ACC112 (cell line): ENCODE results near the gene CCT3.
"Not testable (repeated sequence)": the region's sequence is repeated elsewhere in the genome, so short reads cannot be mapped to it uniquely, and the experiment has no call there.

Experiments
- H2AFZ ChIP-seq: fragments of 200-600 bp; sonication (generic); one replicate; pipeline ENCODE4 v1.6.0; 2017; ENCODE audit warnings: antibody characterized with exemption, low read length; ENCODE audit not compliant: unreplicated experiment
- H3K27ac ChIP-seq: fragments of 200-600 bp; sonication (generic); 2 replicates; pipeline ENCODE4 v1.5.1; 2014; ENCODE audit warnings: low read depth, mild to moderate bottlenecking, antibody characterized with exemption, low read length, moderate library complexity
- H3K27me3 ChIP-seq: fragments of 200-600 bp; sonication (generic); 2 replicates; pipeline ENCODE4 v1.6.1; 2014; ENCODE audit warnings: mild to moderate bottlenecking, antibody characterized with exemption, low read length, moderate library complexity, mixed read lengths; ENCODE audit not compliant: insufficient read depth
- H3K36me3 ChIP-seq: fragments of 200-600 bp; sonication (generic); 2 replicates; pipeline ENCODE4 v1.6.1; 2016; ENCODE audit warnings: mild to moderate bottlenecking, antibody characterized with exemption, low read length, moderate library complexity, mixed read lengths; ENCODE audit not compliant: insufficient read depth
- H3K4me1 ChIP-seq: fragments of 200-600 bp; sonication (generic); one replicate; pipeline ENCODE4 v1.6.1; 2016; ENCODE audit warnings: low read length, mixed read lengths; ENCODE audit not compliant: insufficient read depth, unreplicated experiment, control insufficient read depth
- H3K4me3 ChIP-seq: fragments of 200-600 bp; sonication (generic); 2 replicates; pipeline ENCODE4 v1.5.1; 2014; ENCODE audit warnings: mild to moderate bottlenecking, low read depth, low read length
- H3K79me2 ChIP-seq: fragments of 200-600 bp; sonication (generic); one replicate; pipeline ENCODE4 v1.6.0; 2016; ENCODE audit warnings: low read length; ENCODE audit not compliant: control insufficient read depth, unreplicated experiment, insufficient read depth

The CCT3 gene

GRCh38 chr1:156379420-156380165, 41.5 kb upstream of the CCT3 start:
- Histone ChIP-seq H3K4me1 (no peaks in the 10 kb centered on the region), H2AFZ (no peak overlapping the region), H3K27ac (no peak overlapping the region), H3K4me3 (no peak overlapping the region), H3K36me3 (no peaks in the 10 kb centered on the region), H3K79me2 (no peaks in the 10 kb centered on the region), H3K27me3 (no peaks in the 10 kb centered on the region)

GRCh38 chr1:156378557-156378956, 40.5 kb upstream of the CCT3 start:
- H2AFZ ChIP-seq: no peak overlapping the region
- H3K36me3 ChIP-seq: no peaks in the 10 kb centered on the region
- H3K79me2 ChIP-seq: no peaks in the 10 kb centered on the region
- H3K27ac ChIP-seq: no peak overlapping the region
- no peaks in the 10 kb centered on the region for H3K4me1 ChIP-seq
- no peaks in the 10 kb centered on the region for H3K27me3 ChIP-seq
- no peak overlapping the region for H3K4me3 ChIP-seq

DNA sequence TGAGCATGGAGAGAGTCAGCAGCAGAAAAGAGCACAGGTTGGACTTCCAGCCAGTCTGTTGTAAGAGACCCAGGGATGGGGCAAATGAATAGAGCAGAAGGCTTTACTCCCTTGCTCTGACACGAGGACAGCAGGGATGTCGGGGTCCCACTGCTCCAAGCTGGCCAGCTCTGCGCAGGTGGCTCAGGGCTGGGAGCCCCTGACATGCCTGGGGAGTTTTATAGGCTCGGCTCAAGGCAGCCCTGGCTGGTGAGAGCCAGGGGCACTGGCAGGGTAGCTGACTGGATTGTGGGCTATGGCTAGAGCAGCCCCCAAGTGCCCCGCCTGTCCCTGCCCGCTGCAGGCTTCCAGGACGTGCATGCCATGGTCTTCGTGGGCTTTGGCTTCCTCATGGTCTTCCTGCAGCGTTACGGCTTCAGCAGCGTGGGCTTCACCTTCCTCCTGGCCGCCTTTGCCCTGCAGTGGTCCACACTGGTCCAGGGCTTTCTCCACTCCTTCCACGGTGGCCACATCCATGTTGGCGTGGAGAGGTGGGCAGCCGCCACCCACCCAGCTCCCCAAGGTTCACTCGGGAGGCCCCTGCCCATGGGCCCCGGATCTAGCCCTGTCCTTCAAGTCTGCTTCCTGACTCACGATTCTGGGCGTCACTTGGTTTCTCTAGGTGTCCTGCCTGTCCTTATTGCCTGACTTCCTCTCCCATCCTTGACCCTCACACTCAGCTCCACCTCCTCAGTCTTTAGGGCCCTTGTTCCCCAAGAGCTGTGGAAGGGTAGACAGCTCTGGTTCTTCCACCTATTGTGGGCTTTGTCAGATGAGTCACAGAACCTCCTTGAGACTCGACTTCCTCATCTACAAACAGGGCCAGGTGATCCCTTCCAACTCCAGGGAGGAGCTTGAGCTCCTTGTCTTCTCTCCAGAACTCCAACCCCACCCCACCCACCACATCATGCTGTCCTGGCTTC, 39.1 kb upstream of the CCT3 start:
- no peaks in the 10 kb centered on the region for H3K79me2 ChIP-seq
- H3K27ac ChIP-seq: no peak overlapping the region
- H3K27me3 ChIP-seq: no peaks in the 10 kb centered on the region
- no peak overlapping the region for H3K4me3 ChIP-seq
- no peaks in the 10 kb centered on the region for H3K36me3 ChIP-seq
- H2AFZ ChIP-seq: no peak overlapping the region
- peaks cover 4% of the 10 kb centered on the region for H3K4me1 ChIP-seq

GRCh38 chr1:156376146-156376545, 38.1 kb upstream of the CCT3 start:
- Histone ChIP-seq H3K27me3 (no peaks in the 10 kb centered on the region), H3K79me2 (no peaks in the 10 kb centered on the region), H3K4me1 (peaks cover 14% of the 10 kb centered on the region), H2AFZ (no peak overlapping the region), H3K36me3 (no peaks in the 10 kb centered on the region), H3K4me3 (no peak overlapping the region), H3K27ac (no peak overlapping the region)

GRCh38 chr1:156373546-156373945, 35.5 kb upstream of the CCT3 start:
- H3K4me1 ChIP-seq: peaks cover 14% of the 10 kb centered on the region
- H3K27me3 ChIP-seq: peaks cover 7% of the 10 kb centered on the region; the same call in 1 of the 2 replicates
- no peak overlapping the region for H2AFZ ChIP-seq
- no peak overlapping the region for H3K4me3 ChIP-seq
- H3K79me2 ChIP-seq: no peaks in the 10 kb centered on the region
- no peaks in the 10 kb centered on the region for H3K36me3 ChIP-seq
- H3K27ac ChIP-seq: no peak overlapping the region

DNA sequence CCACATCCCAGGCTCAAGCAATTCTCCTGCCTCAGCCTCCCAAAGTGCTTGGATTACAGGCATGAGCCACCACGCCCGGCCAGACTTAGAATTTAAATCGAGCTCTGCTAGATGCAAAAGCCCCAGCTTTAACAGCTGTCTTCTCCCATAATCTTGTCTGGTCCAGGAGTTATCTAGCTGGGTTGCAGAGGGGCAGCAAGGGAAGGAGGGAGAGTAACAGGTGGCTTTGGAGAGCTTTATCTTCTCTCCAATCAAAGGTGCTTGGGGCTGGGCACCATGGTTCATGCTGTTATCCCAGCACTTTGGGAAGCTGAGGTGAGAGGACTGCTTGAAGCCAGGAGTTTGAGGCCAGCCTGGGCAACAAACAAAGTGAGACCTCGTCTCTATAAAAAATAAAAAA, 34.8 kb upstream of the CCT3 start:
- Histone ChIP-seq H3K4me1 (peaks cover 14% of the 10 kb centered on the region), H3K4me3 (no peak overlapping the region), H3K79me2 (no peaks in the 10 kb centered on the region), H2AFZ (no peak overlapping the region), H3K36me3 (no peaks in the 10 kb centered on the region), H3K27ac (no peak overlapping the region), H3K27me3 (peaks cover 7% of the 10 kb centered on the region; the same call in 1 of the 2 replicates)

- Histone ChIP-seq H2AFZ (no peak overlapping the region), H3K4me1 (peaks cover 14% of the 10 kb centered on the region), H3K79me2 (no peaks in the 10 kb centered on the region), H3K27me3 (peaks cover 7% of the 10 kb centered on the region; the same call in 1 of the 2 replicates), H3K36me3 (no peaks in the 10 kb centered on the region), H3K27ac (no peak overlapping the region), H3K4me3 (no peak overlapping the region)
Observed at GRCh38 chr1:156372265-156372586, 34.1 kb upstream of the CCT3 start.

DNA sequence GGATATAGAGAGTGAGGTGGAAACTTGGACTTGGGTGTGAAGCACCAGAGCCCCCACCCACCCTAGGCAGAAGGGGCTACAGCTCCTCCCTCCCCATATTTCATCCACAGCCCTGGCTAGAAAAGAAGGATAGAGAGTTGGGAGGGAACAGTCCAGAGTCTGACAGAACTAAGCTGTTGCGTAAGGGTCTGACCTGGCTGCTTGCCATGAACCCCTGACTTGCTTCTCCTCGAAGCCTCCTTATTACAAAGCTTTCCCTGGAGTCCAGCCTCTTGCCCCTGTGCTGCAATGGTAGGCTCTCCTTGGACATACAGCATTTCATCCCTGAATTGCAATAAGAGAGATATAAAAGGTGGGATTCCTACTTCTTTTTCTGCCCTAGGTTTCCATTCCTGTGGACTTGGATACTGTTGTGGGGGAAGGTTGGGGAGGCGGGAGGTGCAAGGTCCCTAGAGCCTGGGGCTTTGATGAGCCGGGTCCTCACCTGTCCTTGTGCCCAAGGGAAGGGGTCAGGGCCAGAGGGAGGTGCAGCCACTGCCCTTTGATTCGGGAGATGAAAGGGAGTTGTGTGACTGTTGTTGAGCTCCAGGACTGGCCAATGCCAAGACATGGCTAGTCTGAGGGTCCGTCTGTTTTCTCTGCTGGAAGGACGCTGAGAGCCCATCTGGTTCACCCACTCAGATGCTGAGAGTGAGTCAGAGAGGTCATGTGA, 33.6 kb upstream of the CCT3 start:
- H3K79me2 ChIP-seq: no peaks in the 10 kb centered on the region
- no peak overlapping the region for H3K4me3 ChIP-seq
- no peak overlapping the region for H2AFZ ChIP-seq
- H3K36me3 ChIP-seq: no peaks in the 10 kb centered on the region
- peaks cover 14% of the 10 kb centered on the region for H3K4me1 ChIP-seq
- peaks cover 9% of the 10 kb centered on the region; the same call in 1 of the 2 replicates for H3K27me3 ChIP-seq
- no peak overlapping the region for H3K27ac ChIP-seq

DNA sequence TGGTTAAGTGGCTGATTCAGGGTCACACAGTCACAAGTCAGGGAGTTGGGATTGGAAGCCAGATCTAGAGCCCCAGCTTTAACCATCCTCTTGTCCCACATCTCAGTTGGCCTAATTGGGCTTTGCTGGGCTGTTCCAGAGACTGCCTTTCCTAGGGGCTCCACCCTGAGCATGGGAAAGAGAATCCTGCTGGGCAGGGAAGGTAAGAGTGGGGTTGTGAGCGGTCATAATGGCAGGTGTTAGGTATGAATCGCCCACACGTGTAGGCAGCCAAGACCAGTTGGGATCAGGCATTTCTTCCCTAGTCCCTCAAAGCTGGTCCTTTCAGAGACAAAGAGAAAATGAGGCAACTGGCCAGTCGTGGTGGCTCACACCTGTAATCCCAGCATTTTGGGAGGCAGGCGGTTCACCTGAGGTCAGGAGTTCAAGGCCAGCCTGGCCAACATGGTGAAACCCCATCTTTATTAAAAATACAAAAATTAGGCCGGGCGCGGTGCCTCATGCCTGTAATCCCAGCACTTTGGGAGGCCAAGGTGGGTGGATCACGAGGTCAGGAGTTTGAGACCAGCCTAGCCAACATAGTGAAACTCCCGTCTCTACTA, 31.7 kb upstream of the CCT3 start:
- H2AFZ ChIP-seq, H3K27ac ChIP-seq, H3K36me3 ChIP-seq, H3K79me2 ChIP-seq: not testable (repeated sequence)
- Histone ChIP-seq H3K4me3 (peak overlapping the region; percentile 76), H3K27me3 (peaks cover 17% of the 10 kb centered on the region; the same call in 1 of the 2 replicates), H3K4me1 (peaks cover 14% of the 10 kb centered on the region)
